ENCODE results near the gene CPE.

The CPE gene

GRCh38 chr4:165506849-165507248, 128.0 kb downstream of the CPE start:
- Histone ChIP-seq H2AK5ac (ENCODE audit: low read length) (no peak overlapping the region), H4K5ac (ENCODE audit: low read length) (no peak overlapping the region), H3K36me3 (ENCODE audit: control insufficient read depth, insufficient read depth, low read length) (no peaks in the 10 kb centered on the region), H3K18ac (ENCODE audit: low read length) (no peak overlapping the region), H3K4me2 (ENCODE audit: low read length) (no peak overlapping the region), H3K9ac (ENCODE audit: low read length) (no peak overlapping the region), H3K79me2 (ENCODE audit: control insufficient read depth, insufficient read depth, low read length) (no peaks in the 10 kb centered on the region), H3K79me1 (ENCODE audit: low read length) (no peaks in the 10 kb centered on the region), H3K27ac (ENCODE audit: low read depth, low read length) (no peak overlapping the region), H2BK5ac (ENCODE audit: low read length) (no peak overlapping the region), H2BK120ac (ENCODE audit: low read depth, low read length) (no peak overlapping the region), H3K4me3 (ENCODE audit: low read length) (no peak overlapping the region), H3K56ac (ENCODE audit: low read length) (no peak overlapping the region), H4K8ac (ENCODE audit: low read depth, low read length) (no peak overlapping the region), H3K4ac (ENCODE audit: low read depth, low read length) (no peak overlapping the region), H2BK15ac (replicated peaks; ENCODE audit: low read depth) (no peak overlapping the region), H3K23ac (ENCODE audit: low read length) (no peak overlapping the region), H3K27me3 (ENCODE audit: insufficient read depth, low read length, poor library complexity) (no peaks in the 10 kb centered on the region), H3K4me1 (ENCODE audit: control insufficient read depth, low read depth, low read length) (no peaks in the 10 kb centered on the region)
- DNase-seq: no peak
- WGBS (ENCODE audit: extremely low coverage, insufficient coverage, low lambda C conversion rate): no CpG with 5 or more reads among the region's 2 CpGs

DNA sequence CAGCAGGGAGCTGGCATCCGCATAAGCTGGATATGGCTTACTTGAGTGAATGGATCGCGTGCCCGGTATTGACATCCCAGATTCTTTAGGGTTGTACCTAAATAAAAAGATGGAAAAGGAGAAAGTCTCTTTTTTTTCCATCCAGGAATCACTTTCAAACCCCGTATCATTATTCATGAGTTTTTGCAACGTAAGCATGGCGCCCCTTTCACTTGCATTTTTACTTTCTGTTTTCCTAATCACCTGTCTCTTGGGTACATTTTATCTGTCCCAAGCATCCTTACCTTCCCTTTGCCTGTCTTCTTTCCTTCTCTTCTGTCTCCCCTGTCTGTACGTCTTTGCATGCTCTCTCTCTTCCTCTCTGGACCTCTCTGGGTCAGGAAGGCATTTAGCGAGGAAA, 128.6 kb downstream of the CPE start:
- Histone ChIP-seq H2BK15ac (replicated peaks; ENCODE audit: low read depth) (no peak overlapping the region), H4K5ac (ENCODE audit: low read length) (no peak overlapping the region), H3K56ac (ENCODE audit: low read length) (no peak overlapping the region), H3K4ac (ENCODE audit: low read depth, low read length) (no peak overlapping the region), H4K8ac (ENCODE audit: low read depth, low read length) (no peak overlapping the region), H3K4me3 (ENCODE audit: low read length) (no peak overlapping the region), H3K27ac (ENCODE audit: low read depth, low read length) (no peak overlapping the region), H3K4me1 (ENCODE audit: control insufficient read depth, low read depth, low read length) (no peaks in the 10 kb centered on the region), H3K9ac (ENCODE audit: low read length) (no peak overlapping the region), H3K36me3 (ENCODE audit: control insufficient read depth, insufficient read depth, low read length) (no peaks in the 10 kb centered on the region), H3K27me3 (ENCODE audit: insufficient read depth, low read length, poor library complexity) (no peaks in the 10 kb centered on the region), H3K4me2 (ENCODE audit: low read length) (no peak overlapping the region), H3K23ac (ENCODE audit: low read length) (no peak overlapping the region), H2BK120ac (ENCODE audit: low read depth, low read length) (no peak overlapping the region), H2AK5ac (ENCODE audit: low read length) (no peak overlapping the region), H3K79me2 (ENCODE audit: control insufficient read depth, insufficient read depth, low read length) (no peaks in the 10 kb centered on the region), H3K18ac (ENCODE audit: low read length) (no peak overlapping the region), H2BK5ac (ENCODE audit: low read length) (no peak overlapping the region), H3K79me1 (ENCODE audit: low read length) (no peaks in the 10 kb centered on the region)
- DNase-seq: no peak
- no CpG with 5 or more reads among the region's 9 CpGs for WGBS (ENCODE audit: extremely low coverage, insufficient coverage, low lambda C conversion rate)

GRCh38 chr4:165508372-165509120, 129.7 kb downstream of the CPE start:
- Histone ChIP-seq H3K27me3 (ENCODE audit: insufficient read depth, low read length, poor library complexity) (no peaks in the 10 kb centered on the region), H3K56ac (ENCODE audit: low read length) (no peak overlapping the region), H3K79me2 (ENCODE audit: control insufficient read depth, insufficient read depth, low read length) (no peaks in the 10 kb centered on the region), H3K23ac (ENCODE audit: low read length) (no peak overlapping the region), H4K5ac (ENCODE audit: low read length) (no peak overlapping the region), H2BK5ac (ENCODE audit: low read length) (no peak overlapping the region), H3K9ac (ENCODE audit: low read length) (no peak overlapping the region), H2BK15ac (replicated peaks; ENCODE audit: low read depth) (no peak overlapping the region), H4K8ac (ENCODE audit: low read depth, low read length) (no peak overlapping the region), H3K4me1 (ENCODE audit: control insufficient read depth, low read depth, low read length) (no peaks in the 10 kb centered on the region), H3K36me3 (ENCODE audit: control insufficient read depth, insufficient read depth, low read length) (no peaks in the 10 kb centered on the region), H3K4ac (ENCODE audit: low read depth, low read length) (no peak overlapping the region), H3K79me1 (ENCODE audit: low read length) (no peaks in the 10 kb centered on the region), H2BK120ac (ENCODE audit: low read depth, low read length) (no peak overlapping the region), H3K27ac (ENCODE audit: low read depth, low read length) (no peak overlapping the region), H3K4me2 (ENCODE audit: low read length) (no peak overlapping the region), H3K4me3 (ENCODE audit: low read length) (no peak overlapping the region), H2AK5ac (ENCODE audit: low read length) (no peak overlapping the region), H3K18ac (ENCODE audit: low read length) (no peak overlapping the region)
- DNase-seq: no peak
- no CpG with 5 or more reads among the region's 6 CpGs for WGBS (ENCODE audit: extremely low coverage, insufficient coverage, low lambda C conversion rate)

- no peak overlapping the region for H4K5ac ChIP-seq (ENCODE audit: low read length)
These were observed 133.6 kb downstream of the CPE start for GRCh38 chr4:165512424-165512823.

DNA sequence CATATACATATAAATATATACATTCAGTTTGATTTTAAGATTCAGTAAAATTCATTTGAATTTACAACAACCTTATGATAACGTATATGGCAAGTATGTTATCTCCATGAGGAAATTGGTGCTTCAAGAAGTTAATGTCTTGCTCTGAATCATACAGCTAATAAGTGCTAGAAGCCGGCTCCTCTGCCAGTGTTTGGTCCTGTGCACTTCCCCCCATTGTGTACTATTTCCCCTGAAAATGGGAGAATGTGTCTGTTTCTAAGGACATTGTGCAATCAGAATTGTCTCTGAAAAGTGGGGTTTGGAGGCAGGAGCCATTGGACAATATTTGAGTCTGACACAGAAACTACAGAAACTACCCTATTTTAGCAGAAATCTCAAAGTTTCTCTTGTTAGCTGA, 135.9 kb downstream of the CPE start:
- H3K36me3 ChIP-seq (ENCODE audit: control insufficient read depth, insufficient read depth, low read length): no peaks in the 10 kb centered on the region
- no peaks in the 10 kb centered on the region for H3K79me2 ChIP-seq (ENCODE audit: control insufficient read depth, insufficient read depth, low read length)
- no peak overlapping the region for H3K27ac ChIP-seq (ENCODE audit: low read depth, low read length)
- no peak overlapping the region for H2BK120ac ChIP-seq (ENCODE audit: low read depth, low read length)
- H3K4me1 ChIP-seq (ENCODE audit: control insufficient read depth, low read depth, low read length): no peaks in the 10 kb centered on the region
- no CpG with 5 or more reads among the region's 2 CpGs for WGBS (ENCODE audit: extremely low coverage, insufficient coverage, low lambda C conversion rate)
- no peak overlapping the region for H4K5ac ChIP-seq (ENCODE audit: low read length)
- no peak overlapping the region for H2BK5ac ChIP-seq (ENCODE audit: low read length)
- no peak overlapping the region for H3K9ac ChIP-seq (ENCODE audit: low read length)
- no peak overlapping the region for H4K8ac ChIP-seq (ENCODE audit: low read depth, low read length)
- H3K18ac ChIP-seq (ENCODE audit: low read length): no peak overlapping the region
- no peak overlapping the region for H2AK5ac ChIP-seq (ENCODE audit: low read length)
- no peak overlapping the region for H3K56ac ChIP-seq (ENCODE audit: low read length)
- no peak overlapping the region for H3K4me3 ChIP-seq (ENCODE audit: low read length)
- H3K4ac ChIP-seq (ENCODE audit: low read depth, low read length): no peak overlapping the region
- H3K79me1 ChIP-seq (ENCODE audit: low read length): no peaks in the 10 kb centered on the region
- no peak overlapping the region for H2BK15ac ChIP-seq (replicated peaks; ENCODE audit: low read depth)
- H3K23ac ChIP-seq (ENCODE audit: low read length): no peak overlapping the region
- no peak for DNase-seq
- H3K27me3 ChIP-seq (ENCODE audit: insufficient read depth, low read length, poor library complexity): no peaks in the 10 kb centered on the region
- no peak overlapping the region for H3K4me2 ChIP-seq (ENCODE audit: low read length)

More at GRCh38 chr4:165512424-165512823, 133.6 kb downstream of the CPE start:
- no peak overlapping the region for H3K27ac ChIP-seq (ENCODE audit: low read depth, low read length)
- H3K9ac ChIP-seq (ENCODE audit: low read length): no peak overlapping the region
- H3K4me1 ChIP-seq (ENCODE audit: control insufficient read depth, low read depth, low read length): no peaks in the 10 kb centered on the region
- no peak overlapping the region for H3K23ac ChIP-seq (ENCODE audit: low read length)
- no peak overlapping the region for H3K18ac ChIP-seq (ENCODE audit: low read length)
- H2BK15ac ChIP-seq (replicated peaks; ENCODE audit: low read depth): no peak overlapping the region
- no peak overlapping the region for H3K4me3 ChIP-seq (ENCODE audit: low read length)
- no peaks in the 10 kb centered on the region for H3K36me3 ChIP-seq (ENCODE audit: control insufficient read depth, insufficient read depth, low read length)
- no peak overlapping the region for H3K4me2 ChIP-seq (ENCODE audit: low read length)
- no peak overlapping the region for H3K4ac ChIP-seq (ENCODE audit: low read depth, low read length)
- no peak overlapping the region for H2BK5ac ChIP-seq (ENCODE audit: low read length)
- H3K56ac ChIP-seq (ENCODE audit: low read length): no peak overlapping the region
- no peaks in the 10 kb centered on the region for H3K27me3 ChIP-seq (ENCODE audit: insufficient read depth, low read length, poor library complexity)
- no peaks in the 10 kb centered on the region for H3K79me2 ChIP-seq (ENCODE audit: control insufficient read depth, insufficient read depth, low read length)
- no CpG with 5 or more reads among the region's 5 CpGs for WGBS (ENCODE audit: extremely low coverage, insufficient coverage, low lambda C conversion rate)
- H2BK120ac ChIP-seq (ENCODE audit: low read depth, low read length): no peak overlapping the region
- no peak overlapping the region for H2AK5ac ChIP-seq (ENCODE audit: low read length)
- no peak for DNase-seq
- no peaks in the 10 kb centered on the region for H3K79me1 ChIP-seq (ENCODE audit: low read length)
- H4K8ac ChIP-seq (ENCODE audit: low read depth, low read length): no peak overlapping the region

DNA sequence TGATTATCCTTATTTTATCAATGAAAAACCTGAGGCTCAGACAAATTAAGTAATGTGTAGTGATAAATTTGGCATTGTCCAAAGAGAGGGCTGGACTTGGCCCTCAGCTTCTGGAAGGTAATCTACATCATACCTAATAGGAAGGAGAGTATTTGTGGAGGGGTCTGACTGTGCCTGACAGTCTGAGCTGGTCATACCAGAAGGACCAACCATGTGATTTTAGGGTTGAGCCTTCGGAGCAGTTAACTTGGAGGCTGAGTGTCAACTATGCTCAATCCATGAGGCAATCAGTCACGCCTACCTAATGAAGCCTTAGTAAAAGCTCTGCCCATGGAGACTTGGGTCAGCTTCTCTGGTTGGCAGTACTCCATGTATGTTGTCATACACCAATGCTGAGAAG, 136.4 kb downstream of the CPE start:
- Histone ChIP-seq H3K79me2 (ENCODE audit: control insufficient read depth, insufficient read depth, low read length) (no peaks in the 10 kb centered on the region), H3K27ac (ENCODE audit: low read depth, low read length) (no peak overlapping the region), H3K18ac (ENCODE audit: low read length) (no peak overlapping the region), H3K27me3 (ENCODE audit: insufficient read depth, low read length, poor library complexity) (no peaks in the 10 kb centered on the region), H3K36me3 (ENCODE audit: control insufficient read depth, insufficient read depth, low read length) (no peaks in the 10 kb centered on the region), H4K5ac (ENCODE audit: low read length) (no peak overlapping the region), H2AK5ac (ENCODE audit: low read length) (no peak overlapping the region), H3K4me3 (ENCODE audit: low read length) (no peak overlapping the region), H2BK5ac (ENCODE audit: low read length) (no peak overlapping the region), H2BK15ac (replicated peaks; ENCODE audit: low read depth) (no peak overlapping the region), H3K4ac (ENCODE audit: low read depth, low read length) (no peak overlapping the region), H3K23ac (ENCODE audit: low read length) (no peak overlapping the region), H4K8ac (ENCODE audit: low read depth, low read length) (no peak overlapping the region), H3K79me1 (ENCODE audit: low read length) (no peaks in the 10 kb centered on the region), H2BK120ac (ENCODE audit: low read depth, low read length) (no peak overlapping the region), H3K4me2 (ENCODE audit: low read length) (no peak overlapping the region), H3K56ac (ENCODE audit: low read length) (no peak overlapping the region), H3K9ac (ENCODE audit: low read length) (no peak overlapping the region), H3K4me1 (ENCODE audit: control insufficient read depth, low read depth, low read length) (no peaks in the 10 kb centered on the region)
- WGBS (ENCODE audit: extremely low coverage, insufficient coverage, low lambda C conversion rate): no CpG with 5 or more reads among the region's 2 CpGs
- DNase-seq: no peak
